Measurements from ENCODE around the gene CHURC1. TPM values are rescaled to one million over a fixed set of nuclear protein-coding genes. Genes with fewer than 3 reads are reported as not detected.

CHURC1 gene
- total and polyA plus RNA-seq, 2 donors (not counting 1 experiment from before 2014, with no cell fraction given) = 29.7 to 77.1 TPM

GRCh38 chr14:64940336-64940910, 26.2 kb downstream of the CHURC1 start:
- CTCF ChIA-PET = no interaction called here
- H3K4me2 ChIP-seq (replicated peaks; ENCODE audit: low read depth, low read length, poor library complexity, severe bottlenecking) = no peak overlapping the region

More at GRCh38 chr14:64940336-64940910, 26.2 kb downstream of the CHURC1 start:
- Mint-ChIP-seq H3K27me3 (no peaks in the 10 kb centered on the region), H3K4me3 (no peak overlapping the region), H3K9me3 (ENCODE audit: insufficient read depth) (no peaks in the 10 kb centered on the region), H3K27ac (no peak overlapping the region), H3K4me1 (peaks cover 26% of the 10 kb centered on the region)
- Histone ChIP-seq H3K79me2 (ENCODE audit: control insufficient read depth, insufficient read depth, low read length) (no peaks in the 10 kb centered on the region), H2AFZ (ENCODE audit: insufficient read depth, low read depth, low read length, poor library complexity, severe bottlenecking) (no peak overlapping the region), H3K9me3 (ENCODE audit: control extremely low read depth in 1 of 3, control insufficient read depth in 2 of 3, insufficient read depth in 1 of 3, low read length in 2 of 3) (no peaks in the 10 kb centered on the region), H3K27ac (ENCODE audit: low read length in 2 of 2) (no peak overlapping the region), H3K9ac (ENCODE audit: low read length) (no peak overlapping the region), H4K20me1 (ENCODE audit: control insufficient read depth, insufficient read depth, low read length, poor library complexity, severe bottlenecking) (peaks cover 4% of the 10 kb centered on the region), H3K4me3 (ENCODE audit: control extremely low read depth in 1 of 5, extremely low read depth in 1 of 5, insufficient read depth in 1 of 5, low read depth in 2 of 5, low read length in 4 of 5) (no peak overlapping the region), H3K27me3 (replicated peaks in 1 of 4; ENCODE audit: control extremely low read depth in 1 of 4, control insufficient read depth in 3 of 4, insufficient read depth in 4 of 4, low read length in 3 of 4) (no peaks in the 10 kb centered on the region), H3K4me1 (ENCODE audit: control insufficient read depth in 2 of 2, insufficient read depth in 2 of 2, low read length in 2 of 2) (peaks cover 10 to 13% of the 10 kb centered on the region in 2 donors), H3K36me3 (replicated peaks in 1 of 2; ENCODE audit: control extremely low read depth in 1 of 2, control insufficient read depth in 1 of 2, extremely low read depth in 1 of 2, insufficient read depth in 2 of 2, low read length in 1 of 2) (peaks cover 0 to 9% of the 10 kb centered on the region in 2 experiments)
- POLR2A ChIA-PET = no interaction called here
- WGBS (ENCODE audit: insufficient coverage) = 100% methylated on average over 3 of the region's 3 CpGs
- no peak for ATAC-seq (ENCODE audit: low read depth)
- no peak for TF ChIP-seq CTCF (IDR thresholded peaks at IDR 0.05)
- no peak for TF ChIP-seq EZH2 (IDR thresholded peaks at IDR 0.05; ENCODE audit: borderline replicate concordance, insufficient read depth, low read depth, low read length, poor library complexity, severe bottlenecking)
- no peak for DNase-seq
- intact Hi-C loops (cut with micrococcal nuclease) = no loop called here

Data from B cell (primary cell).